ENCODE results near the gene RPL39.

DNA sequence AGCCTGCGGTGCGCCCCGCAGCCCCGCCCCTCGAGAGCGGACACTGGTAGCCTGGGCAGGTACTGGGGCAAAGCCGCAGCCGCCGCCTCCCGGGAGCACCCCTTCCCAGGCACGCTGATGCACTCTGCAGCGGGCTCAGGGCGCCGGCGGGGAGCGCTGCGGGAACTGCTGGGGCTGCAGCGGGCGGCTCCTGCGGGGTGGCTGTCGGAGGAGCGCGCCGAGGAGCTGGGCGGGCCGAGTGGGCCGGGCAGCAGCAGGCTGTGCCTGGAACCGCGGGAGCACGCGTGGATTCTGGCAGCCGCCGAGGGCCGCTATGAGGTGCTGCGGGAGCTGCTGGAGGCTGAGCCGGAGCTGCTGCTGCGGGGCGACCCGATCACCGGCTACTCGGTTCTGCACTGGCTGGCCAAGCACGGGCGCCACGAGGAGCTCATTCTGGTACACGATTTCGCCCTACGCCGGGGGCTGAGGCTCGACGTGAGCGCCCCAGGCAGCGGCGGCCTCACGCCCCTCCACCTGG is 32.6 kb downstream of the RPL39 start:
- TF ChIP-seq, protein P1, sequence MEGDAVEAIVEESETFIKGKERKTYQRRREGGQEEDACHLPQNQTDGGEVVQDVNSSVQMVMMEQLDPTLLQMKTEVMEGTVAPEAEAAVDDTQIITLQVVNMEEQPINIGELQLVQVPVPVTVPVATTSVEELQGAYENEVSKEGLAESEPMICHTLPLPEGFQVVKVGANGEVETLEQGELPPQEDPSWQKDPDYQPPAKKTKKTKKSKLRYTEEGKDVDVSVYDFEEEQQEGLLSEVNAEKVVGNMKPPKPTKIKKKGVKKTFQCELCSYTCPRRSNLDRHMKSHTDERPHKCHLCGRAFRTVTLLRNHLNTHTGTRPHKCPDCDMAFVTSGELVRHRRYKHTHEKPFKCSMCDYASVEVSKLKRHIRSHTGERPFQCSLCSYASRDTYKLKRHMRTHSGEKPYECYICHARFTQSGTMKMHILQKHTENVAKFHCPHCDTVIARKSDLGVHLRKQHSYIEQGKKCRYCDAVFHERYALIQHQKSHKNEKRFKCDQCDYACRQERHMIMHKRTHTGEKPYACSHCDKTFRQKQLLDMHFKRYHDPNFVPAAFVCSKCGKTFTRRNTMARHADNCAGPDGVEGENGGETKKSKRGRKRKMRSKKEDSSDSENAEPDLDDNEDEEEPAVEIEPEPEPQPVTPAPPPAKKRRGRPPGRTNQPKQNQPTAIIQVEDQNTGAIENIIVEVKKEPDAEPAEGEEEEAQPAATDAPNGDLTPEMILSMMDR (IDR thresholded peaks at IDR 0.05; ENCODE audit: low read depth, low read length) = no peak
- TF ChIP-seq, protein P2, sequence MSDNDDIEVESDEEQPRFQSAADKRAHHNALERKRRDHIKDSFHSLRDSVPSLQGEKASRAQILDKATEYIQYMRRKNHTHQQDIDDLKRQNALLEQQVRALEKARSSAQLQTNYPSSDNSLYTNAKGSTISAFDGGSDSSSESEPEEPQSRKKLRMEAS (IDR thresholded peaks at IDR 0.05; ENCODE audit: low read depth, low read length) = no peak
- no peak for TF ChIP-seq POLR2A (IDR thresholded peaks at IDR 0.05; ENCODE audit: extremely low read depth, insufficient read length)

Measured in NB4 (cell line).